H1 (cell line): ENCODE data around the gene VSX1. TPM values are rescaled to one million over a fixed set of nuclear protein-coding genes. Genes with fewer than 3 reads are reported as not detected.

ENCODE experiments used
- CTCF ChIA-PET: fragments of 300-600 bp; sonication (Branson Sonifier 250); formaldehyde crosslinking; loops from one replicate; lab custom pipeline; 2021; ENCODE audit not compliant: partially characterized antibody; lab: Charles Lee
- POLR2A ChIA-PET: fragments of 300-600 bp; sonication (Branson Sonifier 250); formaldehyde crosslinking; loops from one replicate; lab custom pipeline; 2021; ENCODE audit warnings: inconsistent platforms; ENCODE audit not compliant: partially characterized antibody; lab: Charles Lee
- DNase-seq, 2 experiments: peaks; one replicate each; pipeline versions ENCODE4 v3.0.0 to v3.0.0-alpha.2; 2010 to 2022; ENCODE audit warnings: low spot score in 2 of 2, low read depth in 1 of 2, mixed read lengths in 1 of 2
- FAIRE-seq: peaks from 2 replicates; lab custom pipeline; 2011; peaks lifted over from hg19 to GRCh38; lab: Jason Lieb, UNC
- H2AFZ ChIP-seq: 2 replicates; pipeline ENCODE4 v1.8.1; 2012; ENCODE audit warnings: low read length, inconsistent platforms
- H2AK5ac ChIP-seq: 2 replicates; pipeline ENCODE4 v1.6.1; 2013; ENCODE audit warnings: low read depth, low read length
- H2BK120ac ChIP-seq: replicated peaks from 2 replicates; pipeline ENCODE3; 2013; ENCODE audit warnings: low read depth, low read length, inconsistent platforms
- H2BK12ac ChIP-seq: 2 replicates; pipeline ENCODE4 v1.6.1; 2013; ENCODE audit warnings: low read depth, low read length
- H2BK15ac ChIP-seq: 2 replicates; pipeline ENCODE4 v1.6.1; 2013; ENCODE audit warnings: low read length
- H2BK20ac ChIP-seq: 2 replicates; pipeline ENCODE4 v1.6.1; 2013; ENCODE audit warnings: low read length
- H2BK5ac ChIP-seq: 2 replicates; pipeline ENCODE4 v1.6.1; 2013; ENCODE audit warnings: low read depth, low read length
- H3K14ac ChIP-seq: 2 replicates; pipeline ENCODE4 v1.6.1; 2013; ENCODE audit warnings: inconsistent platforms; ENCODE audit not compliant: insufficient read length
- H3K18ac ChIP-seq: 2 replicates; pipeline ENCODE4 v1.6.1; 2013; ENCODE audit warnings: low read length; ENCODE audit errors: extremely low read depth
- H3K23ac ChIP-seq: 2 replicates; pipeline ENCODE4 v1.6.1; 2013; ENCODE audit warnings: inconsistent platforms; ENCODE audit not compliant: insufficient read length
- H3K23me2 ChIP-seq: 2 replicates; pipeline ENCODE4 v1.6.1; 2013; ENCODE audit warnings: low read depth, low read length
- H3K27ac ChIP-seq: 2 replicates; pipeline ENCODE4 v1.6.1; 2011; ENCODE audit warnings: low read depth, low read length, inconsistent platforms
- H3K27me3 ChIP-seq, 4 experiments: replicated peaks in 1 of 4; 1 replicate in 1 of 4; 2 replicates in 3 of 4; pipeline versions ENCODE4 v1.6.1 to v1.8.1; 2011 to 2013; ENCODE audit warnings: low read length in 3 of 4, mild to moderate bottlenecking in 3 of 4, inconsistent platforms in 2 of 4, mixed read lengths in 2 of 4, moderate library complexity in 1 of 4; ENCODE audit not compliant: control insufficient read depth in 3 of 4, insufficient read depth in 3 of 4; ENCODE audit errors: extremely low read depth in 1 of 4
- H3K36me3 ChIP-seq, 4 experiments: 2 replicates each; pipeline versions ENCODE4 v1.6.1 to v1.8.1; 2011 to 2013; ENCODE audit warnings: mild to moderate bottlenecking in 4 of 4, low read length in 3 of 4, moderate library complexity in 2 of 4, control low read depth in 1 of 4, inconsistent platforms in 1 of 4; ENCODE audit not compliant: insufficient read depth in 4 of 4, control insufficient read depth in 2 of 4
- H3K4ac ChIP-seq: replicated peaks from 2 replicates; pipeline ENCODE3; 2013; ENCODE audit warnings: low read length, low read depth, mixed read lengths, inconsistent platforms; ENCODE audit not compliant: insufficient read length
- H3K4me1 ChIP-seq, 4 experiments: replicated peaks in 1 of 4; 1 replicate in 1 of 4; 2 replicates in 3 of 4; pipeline versions ENCODE4 v1.6.1 to v1.8.1; 2011 to 2013; ENCODE audit warnings: low read length in 3 of 4, inconsistent platforms in 2 of 4, mixed read lengths in 1 of 4; ENCODE audit not compliant: insufficient read depth in 4 of 4, control insufficient read depth in 3 of 4
- H3K4me2 ChIP-seq, 2 experiments: 2 replicates each; pipeline versions ENCODE4 v1.6.1 to v1.8.1; 2011 to 2013; ENCODE audit warnings: low read depth in 2 of 2, low read length in 2 of 2, control low read depth in 1 of 2, inconsistent platforms in 1 of 2, mild to moderate bottlenecking in 1 of 2; ENCODE audit not compliant: insufficient read depth in 1 of 2
- H3K4me3 ChIP-seq, 4 experiments: fragments of 200-600, 300-600 bp in 1 of 4; sonication (generic), shearing (Covaris generic), sonication (Bioruptor Twin) in 1 of 4; 2 replicates each; pipeline versions ENCODE4 v1.5.1 to v1.8.1; 2011 to 2016; ENCODE audit warnings: low read length in 4 of 4, low read depth in 3 of 4, control low read depth in 2 of 4, inconsistent platforms in 2 of 4, mild to moderate bottlenecking in 2 of 4, mixed read lengths in 1 of 4, moderate library complexity in 1 of 4; ENCODE audit not compliant: insufficient read depth in 2 of 4; ENCODE audit errors: extremely low read depth in 1 of 4
- H3K56ac ChIP-seq: replicated peaks from 2 replicates; pipeline ENCODE3; 2013; ENCODE audit warnings: low read depth, mild to moderate bottlenecking, mixed read lengths, low read length, inconsistent platforms; ENCODE audit not compliant: insufficient read length
- H3K79me1 ChIP-seq: 2 replicates; pipeline ENCODE4 v1.6.1; 2013; ENCODE audit warnings: low read depth, low read length, control low read depth
- H3K79me2 ChIP-seq, 2 experiments: 2 replicates each; pipeline versions ENCODE4 v1.6.1 to v1.8.1; 2012 to 2013; ENCODE audit warnings: low read length in 2 of 2, mild to moderate bottlenecking in 2 of 2, inconsistent platforms in 1 of 2; ENCODE audit not compliant: insufficient read depth in 2 of 2, control insufficient read depth in 1 of 2
- H3K9ac ChIP-seq, 4 experiments: replicated peaks in 1 of 4; 1 replicate in 1 of 4; 2 replicates in 3 of 4; pipeline versions ENCODE4 v1.6.1 to v1.8.1; 2011 to 2013; ENCODE audit warnings: low read depth in 3 of 4, low read length in 3 of 4, control low read depth in 2 of 4, mild to moderate bottlenecking in 2 of 4, moderate library complexity in 2 of 4, inconsistent platforms in 1 of 4; ENCODE audit errors: extremely low read depth in 1 of 4
- H3K9me3 ChIP-seq, 2 experiments: 2 replicates each; pipeline versions ENCODE4 v1.6.1 to v1.8.1; 2012 to 2013; ENCODE audit warnings: mild to moderate bottlenecking in 2 of 2, moderate library complexity in 2 of 2, control low read depth in 1 of 2, inconsistent platforms in 1 of 2, low read depth in 1 of 2, low read length in 1 of 2, mixed read lengths in 1 of 2; ENCODE audit not compliant: insufficient read depth in 2 of 2
- H4K20me1 ChIP-seq, 2 experiments: replicated peaks in 1 of 2; 2 replicates each; pipeline versions ENCODE3 to v1.8.1; 2011 to 2013; ENCODE audit warnings: inconsistent platforms in 2 of 2, low read length in 2 of 2, mild to moderate bottlenecking in 1 of 2; ENCODE audit not compliant: insufficient read depth in 2 of 2, control insufficient read depth in 1 of 2
- H4K5ac ChIP-seq: 2 replicates; pipeline ENCODE4 v1.6.1; 2013; ENCODE audit warnings: low read length, low read depth, mixed read lengths, inconsistent platforms; ENCODE audit not compliant: insufficient read length
- H4K8ac ChIP-seq: 2 replicates; pipeline ENCODE4 v1.8.0; 2013; ENCODE audit warnings: mild to moderate bottlenecking, moderate library complexity, low read length, inconsistent platforms; ENCODE audit not compliant: insufficient read depth; ENCODE audit errors: extremely low read depth
- H4K91ac ChIP-seq: replicated peaks from 2 replicates; pipeline ENCODE3; 2013; ENCODE audit warnings: low read length, mixed read lengths, inconsistent platforms; ENCODE audit not compliant: insufficient read length
- CBX8 ChIP-seq: fragments of 300-800, 300-1000 bp; sonication (generic); IDR thresholded peaks from 2 replicates; pipeline ENCODE4 v1.7.1; 2016; ENCODE audit warnings: low read depth, low read length, borderline replicate concordance
- CTCF ChIP-seq, 3 experiments: IDR thresholded peaks; 1 replicate in 2 of 3; 2 replicates in 1 of 3; pipeline versions ENCODE4 v1.5.1 to v1.6.1; 2011; ENCODE audit warnings: low read length in 3 of 3, mild to moderate bottlenecking in 3 of 3, inconsistent platforms in 2 of 3, low read depth in 1 of 3, moderate library complexity in 1 of 3; ENCODE audit not compliant: insufficient read depth in 1 of 3; ENCODE audit errors: control extremely low read depth in 1 of 3
- RAD21 ChIP-seq, 2 experiments: IDR thresholded peaks in 1 of 2; conservative IDR thresholded peaks in 1 of 2; 2 replicates each; pipeline ENCODE4 v1.6.1; 2011; ENCODE audit warnings: low read depth in 2 of 2, low read length in 2 of 2, improper control_type of control experiment in 1 of 2, inconsistent platforms in 1 of 2, mild to moderate bottlenecking in 1 of 2, moderate library complexity in 1 of 2
- WGBS, 2 experiments: shearing (Covaris generic) in 1 of 2; methylation state at CpG; one replicate each; pipeline versions ENCODE4 v1.1.6 to v1.1.7; 2013 to 2015; ENCODE audit warnings: low lambda C conversion rate in 2 of 2, mixed read lengths in 2 of 2, inconsistent platforms in 1 of 2, low coverage in 1 of 2, missing lambda C conversion rate in 1 of 2; ENCODE audit not compliant: insufficient replicate concordance in 2 of 2, insufficient coverage in 1 of 2, insufficient read length in 1 of 2; ENCODE audit errors: extremely low coverage in 1 of 2, missing lambda C conversion rate in 1 of 2; 5-methylcytosine and 5-hydroxymethylcytosine counted together
- polyA plus RNA-seq, 7 experiments: library from polyadenylated mRNA; depleted of rRNA in 3 of 7; stranded (reverse) in 5 of 7; unstranded in 2 of 7; fragments of >200 nt in 5 of 7; fragments of 200-250 nt in 2 of 7; gene quantifications; 1 replicate in 5 of 7; 2 replicates in 1 of 7; 4 replicates in 1 of 7; pipeline versions ENCODE4 v1.2.1 to v1.2.3, GENCODE V29; 2011 to 2013; ENCODE audit warnings: missing spikeins in 2 of 7, mixed read lengths in 2 of 7
- total RNA-seq: library from RNA; stranded (reverse); fragmentation: NEBNext Ultra II Directional; extraction: Animal tissue kit (Norgen Biotek cat#: 25700); gene quantifications from 2 replicates; pipeline ENCODE4 v1.2.1, GENCODE V29; 2021

The VSX1 gene
- total and polyA plus RNA-seq, 2 of the 8 experiments (the other 6 are each of a cell fraction or from before 2014, with no cell fraction given), result 0.14 TPM; not detected in 1

- TF ChIP-seq RAD21 (IDR thresholded peaks at IDR 0.05 in 1 of 2, conservative IDR thresholded peaks at IDR 0.05 in 1 of 2; ENCODE audit: low read depth in 2 of 2, low read length in 2 of 2), result peak; percentile 93 to 94
- peak; percentile 16 to 79 (median 78) for TF ChIP-seq CTCF (IDR thresholded peaks at IDR 0.05; ENCODE audit: control extremely low read depth in 1 of 3, insufficient read depth in 1 of 3, low read depth in 1 of 3, low read length in 3 of 3)
- TF ChIP-seq CBX8, result no peak
- peak in 1 of 2 experiments; percentile 62 for DNase-seq
- no peak overlapping the region for H3K9ac ChIP-seq
- CTCF ChIA-PET, result interaction anchor here (0.5 to 9.1 kb wide), 34 partner anchors 10 to 420 kb away, joined by 3 to 121 read pairs (median 4); partner anchors contain the start of gene VSX1
- H3K79me1 ChIP-seq, result no peaks in the 10 kb centered on the region
- H3K4me1 ChIP-seq, result no peaks in the 10 kb centered on the region; a peak in 1 of 7 replicates
- no peak overlapping the region for H2BK12ac ChIP-seq
- no peak overlapping the region for H3K4ac ChIP-seq
- H4K5ac ChIP-seq, result no peak overlapping the region
- FAIRE-seq, result peak; percentile 69
- H4K91ac ChIP-seq, result no peak overlapping the region
- H3K18ac ChIP-seq, result no peak overlapping the region
- H3K4me2 ChIP-seq, result no peak overlapping the region
- H2BK5ac ChIP-seq, result no peak overlapping the region
- POLR2A ChIA-PET, result interaction anchor here (0.6 to 2.7 kb wide), 2 partner anchors 29 to 72 kb away, joined by 4 to 8 read pairs; no protein-coding TSS in a partner anchor
- no peak overlapping the region for H2AFZ ChIP-seq
- H3K56ac ChIP-seq, result no peak overlapping the region
- no peak overlapping the region for H3K14ac ChIP-seq
- H3K27me3 ChIP-seq, result peaks cover 0 to 23% (median 12%) of the 10 kb centered on the region in 4 experiments; a peak in 5 of 7 replicates
- H2BK20ac ChIP-seq, result no peak overlapping the region
- H4K20me1 ChIP-seq, result peaks cover 0 to 10% of the 10 kb centered on the region in 2 experiments
- H3K4me3 ChIP-seq, result no peak overlapping the region
- peaks cover 8% of the 10 kb centered on the region; the same call in 1 of the 2 replicates for H3K23me2 ChIP-seq
- H3K23ac ChIP-seq, result no peak overlapping the region
- 53% methylated on average over 9 of the region's 9 CpGs; no CpG with 5 or more reads in 1 of the 2 experiments for WGBS, 2 experiments
- no peaks in the 10 kb centered on the region for H3K79me2 ChIP-seq
- no peak overlapping the region for H2BK120ac ChIP-seq
- no peak overlapping the region for H2BK15ac ChIP-seq
- H3K36me3 ChIP-seq, result no peaks in the 10 kb centered on the region
- no peak overlapping the region for H4K8ac ChIP-seq
- no peak overlapping the region for H3K27ac ChIP-seq
- no peak overlapping the region for H2AK5ac ChIP-seq
- no peaks in the 10 kb centered on the region for H3K9me3 ChIP-seq
Measured at GRCh38 chr20:25065625-25066338, 16.2 kb downstream of the VSX1 start.
